ENCODE results near the gene PCSK6. TPM values are rescaled to one million over a fixed set of nuclear protein-coding genes. Genes with fewer than 3 reads are reported as not detected.

PCSK6 gene
- total RNA-seq, 1 donor from 2014 or later, result 1.8 TPM

DNA sequence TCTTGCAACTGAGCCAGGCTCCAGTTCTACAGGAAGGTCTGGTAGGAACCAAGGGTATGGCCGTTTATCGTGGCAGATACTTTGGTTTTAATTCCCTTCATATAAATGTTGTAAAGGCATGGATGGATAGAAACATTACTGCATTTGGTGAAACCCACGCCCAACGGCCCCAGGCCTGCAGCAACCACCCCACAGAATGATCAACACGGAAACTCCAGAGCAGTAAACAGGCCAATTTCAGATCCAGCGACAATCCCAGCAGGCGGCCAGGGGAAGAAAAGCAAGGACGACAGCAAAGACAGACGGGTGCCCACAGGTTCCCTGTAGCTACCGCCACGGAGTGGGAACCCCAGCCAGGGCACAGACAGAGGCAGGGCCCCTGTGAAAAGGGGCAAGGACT lies 32.6 kb upstream of the PCSK6 start:
- Mint-ChIP-seq H3K27ac (no peak overlapping the region), H3K36me3 (ENCODE audit: insufficient read depth) (no peaks in the 10 kb centered on the region), H3K4me1 (ENCODE audit: low read depth) (no peaks in the 10 kb centered on the region), H3K4me3 (ENCODE audit: low read depth) (no peak overlapping the region), H3K27me3 (peaks cover 5% of the 10 kb centered on the region), H3K9me3 (ENCODE audit: low read depth) (peaks cover 8% of the 10 kb centered on the region)
- DNase-seq (ENCODE audit: low spot score, unreplicated experiment), result no peak
- TF ChIP-seq, protein P1, sequence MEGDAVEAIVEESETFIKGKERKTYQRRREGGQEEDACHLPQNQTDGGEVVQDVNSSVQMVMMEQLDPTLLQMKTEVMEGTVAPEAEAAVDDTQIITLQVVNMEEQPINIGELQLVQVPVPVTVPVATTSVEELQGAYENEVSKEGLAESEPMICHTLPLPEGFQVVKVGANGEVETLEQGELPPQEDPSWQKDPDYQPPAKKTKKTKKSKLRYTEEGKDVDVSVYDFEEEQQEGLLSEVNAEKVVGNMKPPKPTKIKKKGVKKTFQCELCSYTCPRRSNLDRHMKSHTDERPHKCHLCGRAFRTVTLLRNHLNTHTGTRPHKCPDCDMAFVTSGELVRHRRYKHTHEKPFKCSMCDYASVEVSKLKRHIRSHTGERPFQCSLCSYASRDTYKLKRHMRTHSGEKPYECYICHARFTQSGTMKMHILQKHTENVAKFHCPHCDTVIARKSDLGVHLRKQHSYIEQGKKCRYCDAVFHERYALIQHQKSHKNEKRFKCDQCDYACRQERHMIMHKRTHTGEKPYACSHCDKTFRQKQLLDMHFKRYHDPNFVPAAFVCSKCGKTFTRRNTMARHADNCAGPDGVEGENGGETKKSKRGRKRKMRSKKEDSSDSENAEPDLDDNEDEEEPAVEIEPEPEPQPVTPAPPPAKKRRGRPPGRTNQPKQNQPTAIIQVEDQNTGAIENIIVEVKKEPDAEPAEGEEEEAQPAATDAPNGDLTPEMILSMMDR (IDR thresholded peaks at IDR 0.05; ENCODE audit: unreplicated experiment), result no peak

DNA sequence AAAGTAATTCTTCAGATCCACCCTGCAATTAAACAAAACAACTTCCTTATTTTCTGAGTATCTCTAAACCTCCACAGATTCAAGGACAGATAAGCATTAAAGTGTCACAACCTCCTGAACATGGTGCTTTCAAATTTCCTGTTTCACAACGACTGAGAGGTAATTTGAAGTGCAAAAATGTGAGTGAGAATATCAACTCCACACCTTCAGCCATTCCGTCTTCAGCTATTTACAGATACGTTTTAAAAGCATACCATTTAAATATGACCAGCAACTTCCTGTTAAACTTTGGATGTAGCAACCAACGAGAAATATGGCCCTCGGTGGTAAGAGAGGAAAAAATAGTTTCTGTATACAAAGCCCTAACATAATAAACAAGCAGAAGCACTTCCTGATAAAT lies 32.1 kb upstream of the PCSK6 start:
- Mint-ChIP-seq H3K4me1 (ENCODE audit: low read depth) (no peaks in the 10 kb centered on the region), H3K36me3 (ENCODE audit: insufficient read depth) (no peaks in the 10 kb centered on the region), H3K27ac (no peak overlapping the region), H3K27me3 (peaks cover 5% of the 10 kb centered on the region), H3K9me3 (ENCODE audit: low read depth) (peaks cover 10% of the 10 kb centered on the region), H3K4me3 (ENCODE audit: low read depth) (no peak overlapping the region)
- DNase-seq (ENCODE audit: low spot score, unreplicated experiment), result no peak
- TF ChIP-seq, protein P1 (IDR thresholded peaks at IDR 0.05; ENCODE audit: unreplicated experiment), result no peak

DNA sequence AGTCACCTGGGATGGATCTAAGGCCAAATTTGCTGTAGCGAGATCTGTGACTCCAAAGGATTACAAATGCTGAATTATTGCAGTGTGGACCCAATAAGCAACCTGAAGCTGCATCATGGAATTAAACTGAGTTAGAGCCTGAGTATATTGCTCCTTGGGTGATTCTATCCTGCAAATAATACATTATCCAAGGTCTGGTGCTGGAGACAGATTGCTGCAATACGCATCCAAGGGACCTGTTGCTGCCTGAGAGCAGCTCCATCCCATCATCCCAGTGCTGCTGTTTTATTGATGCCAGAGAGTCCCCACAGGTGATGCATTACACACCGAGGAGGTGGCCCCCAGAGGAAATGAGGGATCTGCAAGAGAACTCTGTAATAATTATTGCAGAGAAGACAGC lies 31.6 kb upstream of the PCSK6 start:
- no peak for DNase-seq (ENCODE audit: low spot score, unreplicated experiment)
- peaks cover 5% of the 10 kb centered on the region for H3K27me3 Mint-ChIP-seq
- H3K9me3 Mint-ChIP-seq (ENCODE audit: low read depth), result peaks cover 15% of the 10 kb centered on the region
- no peaks in the 10 kb centered on the region for H3K4me1 Mint-ChIP-seq (ENCODE audit: low read depth)
- no peaks in the 10 kb centered on the region for H3K36me3 Mint-ChIP-seq (ENCODE audit: insufficient read depth)
- TF ChIP-seq, protein P1 (IDR thresholded peaks at IDR 0.05; ENCODE audit: unreplicated experiment), result no peak
- H3K27ac Mint-ChIP-seq, result no peak overlapping the region
- H3K4me3 Mint-ChIP-seq (ENCODE audit: low read depth), result no peak overlapping the region

DNA sequence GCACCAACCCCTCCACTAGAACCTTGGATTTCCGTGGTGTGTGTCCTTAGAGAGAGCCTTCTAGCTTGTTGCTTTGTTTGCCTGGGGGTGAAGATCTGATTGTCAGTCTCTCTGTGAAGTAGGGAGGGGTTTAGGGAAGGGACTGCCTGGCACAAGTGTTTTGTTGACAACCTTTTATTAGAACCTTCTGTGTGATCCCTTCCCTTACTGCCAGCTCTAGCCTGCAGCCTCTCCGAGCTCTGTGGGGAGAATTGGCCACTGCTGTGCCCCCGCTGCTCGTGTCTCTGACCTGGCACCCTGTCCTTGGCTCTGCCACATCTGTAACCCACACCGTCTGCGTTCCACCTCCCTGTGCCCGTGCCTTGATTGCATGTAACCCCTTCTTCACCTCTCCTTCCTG lies 30.9 kb upstream of the PCSK6 start:
- DNase-seq (ENCODE audit: low spot score, unreplicated experiment), result no peak
- no peaks in the 10 kb centered on the region for H3K36me3 Mint-ChIP-seq (ENCODE audit: insufficient read depth)
- H3K4me1 Mint-ChIP-seq (ENCODE audit: low read depth), result no peaks in the 10 kb centered on the region
- H3K27me3 Mint-ChIP-seq, result peaks cover 5% of the 10 kb centered on the region
- H3K27ac Mint-ChIP-seq, result no peak overlapping the region
- peaks cover 20% of the 10 kb centered on the region for H3K9me3 Mint-ChIP-seq (ENCODE audit: low read depth)
- H3K4me3 Mint-ChIP-seq (ENCODE audit: low read depth), result no peak overlapping the region
- TF ChIP-seq, protein P1 (IDR thresholded peaks at IDR 0.05; ENCODE audit: unreplicated experiment), result no peak

DNA sequence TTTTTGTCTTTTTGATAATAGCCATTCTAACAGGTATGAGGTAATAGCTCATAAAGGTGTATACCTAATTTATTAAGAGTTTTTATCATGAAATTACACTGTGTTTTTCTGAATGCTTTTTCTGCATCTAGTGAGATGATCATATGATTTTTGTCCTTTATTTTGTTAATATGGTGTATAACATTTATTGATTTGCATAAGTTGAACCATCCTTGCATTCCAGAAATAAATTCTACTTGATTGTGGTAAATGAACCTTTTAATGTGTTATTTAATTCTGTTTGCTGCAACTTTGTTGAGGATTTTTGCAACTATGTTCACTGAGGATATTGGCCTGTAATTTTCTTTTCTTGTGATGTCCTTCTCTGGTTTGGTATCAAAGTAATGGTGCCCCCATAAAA lies 28.0 kb upstream of the PCSK6 start:
- DNase-seq (ENCODE audit: low spot score, unreplicated experiment), result no peak
- Mint-ChIP-seq H3K4me3 (ENCODE audit: low read depth) (no peak overlapping the region), H3K4me1 (ENCODE audit: low read depth) (no peaks in the 10 kb centered on the region), H3K36me3 (ENCODE audit: insufficient read depth) (no peaks in the 10 kb centered on the region), H3K9me3 (ENCODE audit: low read depth) (peaks cover 24% of the 10 kb centered on the region), H3K27ac (no peak overlapping the region), H3K27me3 (no peaks in the 10 kb centered on the region)
- TF ChIP-seq, protein P1 (IDR thresholded peaks at IDR 0.05; ENCODE audit: unreplicated experiment), result no peak

Data from progenitor cell of endocrine pancreas (in vitro differentiated cells).